NCI-H2029 treated with DMSO at 0.1 percent for 48 hours (cell line): ENCODE results near the gene CMC2.
A peak's percentile ranks its signal among the peaks of the same experiment; 100 is the strongest.

Experiments
- DNase-seq: peaks from one replicate; lab custom pipeline; 2025; lab: John Stamatoyannopoulos, UW

CMC2 gene

DNA sequence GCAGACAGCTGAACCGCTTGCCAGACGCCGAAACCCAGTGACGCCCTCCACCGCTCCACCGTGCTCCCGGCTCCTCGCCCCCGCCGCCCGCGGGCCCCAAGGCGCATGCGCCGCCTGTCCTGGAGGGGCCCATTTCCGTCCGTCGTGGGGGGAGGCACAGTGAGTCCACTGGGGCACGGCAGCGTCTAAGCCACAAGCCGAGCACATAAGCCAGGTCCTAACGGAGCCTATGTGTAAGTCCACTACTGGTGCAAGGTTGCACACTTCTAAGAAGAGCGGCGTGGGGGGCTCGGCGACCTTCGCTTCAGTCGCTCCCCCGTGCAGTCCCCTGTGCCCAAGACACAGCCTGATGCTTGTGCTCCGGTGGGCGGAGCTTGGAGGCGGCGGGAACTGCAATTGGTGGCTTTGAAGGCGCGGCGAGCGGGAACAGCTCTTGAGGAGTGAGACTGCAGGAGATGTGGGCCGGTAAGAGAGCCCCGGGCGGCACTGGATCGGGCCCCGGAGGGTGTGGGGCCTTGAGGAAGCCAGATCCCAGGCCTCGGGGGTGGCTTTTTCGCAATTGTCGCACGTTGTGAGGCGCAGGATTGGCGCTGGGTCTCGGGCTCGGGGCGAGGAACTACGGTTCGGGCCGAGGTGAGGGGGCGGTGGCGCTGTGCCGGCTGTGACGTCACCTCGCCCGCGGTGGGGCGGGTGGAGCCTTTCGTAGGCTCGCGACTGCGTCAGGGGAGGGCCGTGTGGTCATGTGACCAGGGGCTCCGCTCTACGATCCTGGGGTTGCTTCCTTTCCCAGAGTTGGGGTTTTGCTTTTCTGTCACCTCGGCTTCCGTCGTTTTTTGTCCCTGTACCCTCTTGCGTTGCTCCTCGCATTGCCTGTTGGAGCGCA lies at the start of gene CMC2, which contains the start of gene CENPN:
Gene CMC2 (minus strand): TSS at position 73 of the 883 bp plus-strand sequence. CDS start 9,491 bp downstream, outside the sequence.
Gene CENPN (plus strand): TSS at position 402 of the 883 bp plus-strand sequence. CDS start 4,726 bp downstream, outside the sequence.
- DNase-seq: peak; percentile 42

- DNase-seq: no peak
Measured at GRCh38 chr16:81053761-81054160, 47.1 kb upstream of the CMC2 start.

DNA sequence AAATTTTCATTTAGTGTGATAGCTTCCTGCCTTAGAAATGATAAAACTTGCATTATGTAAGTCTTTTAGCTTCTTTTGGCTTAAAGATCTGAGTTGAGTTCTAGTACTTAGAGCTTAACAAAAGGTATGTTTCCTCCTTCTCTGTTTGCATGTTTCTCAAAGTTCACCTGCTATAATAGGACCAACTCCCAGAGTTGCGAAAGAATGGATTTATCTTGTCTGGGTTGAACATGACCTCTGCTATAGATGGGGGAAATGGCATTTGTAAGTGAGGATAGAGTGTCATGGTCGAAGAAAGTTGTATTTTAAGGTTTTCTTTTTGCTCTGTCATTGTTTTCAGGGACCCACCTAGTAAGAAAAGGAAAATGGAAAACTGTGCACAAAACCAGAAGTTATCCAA lies 36.1 kb upstream of the CMC2 start:
- DNase-seq: no peak

GRCh38 chr16:81041696-81042095 lies 35.0 kb upstream of the CMC2 start:
- no peak for DNase-seq

DNA sequence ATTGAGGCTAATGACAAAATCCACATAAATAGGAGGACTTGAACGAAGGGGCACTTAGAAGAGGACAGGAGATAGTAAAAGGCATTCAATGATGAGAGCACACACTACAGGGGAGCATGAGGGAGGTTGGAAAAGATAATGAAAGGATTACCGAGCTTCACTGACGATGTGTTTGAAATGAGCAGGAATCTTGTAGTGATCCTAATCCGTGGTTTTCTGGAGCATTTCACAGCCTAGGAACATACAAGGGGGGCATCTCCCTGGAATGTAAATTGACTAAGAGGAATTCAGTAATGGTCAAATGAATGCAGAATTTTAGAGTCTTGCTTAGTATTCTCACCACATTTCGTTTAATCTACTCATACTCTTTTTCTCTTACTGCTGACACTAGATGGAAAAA lies 34.2 kb upstream of the CMC2 start:
- DNase-seq: no peak

DNA sequence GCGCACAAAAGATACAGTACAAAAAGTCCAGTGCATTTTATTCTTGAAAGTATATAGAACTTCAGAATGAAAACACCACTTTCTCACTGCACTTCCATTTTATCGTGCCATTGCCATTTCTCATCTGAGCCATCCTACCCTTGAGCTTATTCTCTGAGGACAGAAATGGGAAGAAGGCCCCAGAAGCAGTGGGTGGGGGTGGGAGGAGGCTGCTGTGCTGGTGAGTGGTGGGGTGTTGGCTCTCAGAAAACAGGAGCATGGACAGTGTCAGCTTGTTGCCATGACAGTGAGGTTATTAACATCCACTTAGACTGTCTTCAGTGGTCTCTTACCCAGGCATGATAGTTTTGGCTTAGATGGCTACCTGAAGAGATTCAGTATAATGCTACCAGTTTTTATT lies 33.4 kb upstream of the CMC2 start:
- DNase-seq: no peak

- DNase-seq: no peak
Measured at GRCh38 chr16:81036751-81037350, 30.2 kb upstream of the CMC2 start.

DNA sequence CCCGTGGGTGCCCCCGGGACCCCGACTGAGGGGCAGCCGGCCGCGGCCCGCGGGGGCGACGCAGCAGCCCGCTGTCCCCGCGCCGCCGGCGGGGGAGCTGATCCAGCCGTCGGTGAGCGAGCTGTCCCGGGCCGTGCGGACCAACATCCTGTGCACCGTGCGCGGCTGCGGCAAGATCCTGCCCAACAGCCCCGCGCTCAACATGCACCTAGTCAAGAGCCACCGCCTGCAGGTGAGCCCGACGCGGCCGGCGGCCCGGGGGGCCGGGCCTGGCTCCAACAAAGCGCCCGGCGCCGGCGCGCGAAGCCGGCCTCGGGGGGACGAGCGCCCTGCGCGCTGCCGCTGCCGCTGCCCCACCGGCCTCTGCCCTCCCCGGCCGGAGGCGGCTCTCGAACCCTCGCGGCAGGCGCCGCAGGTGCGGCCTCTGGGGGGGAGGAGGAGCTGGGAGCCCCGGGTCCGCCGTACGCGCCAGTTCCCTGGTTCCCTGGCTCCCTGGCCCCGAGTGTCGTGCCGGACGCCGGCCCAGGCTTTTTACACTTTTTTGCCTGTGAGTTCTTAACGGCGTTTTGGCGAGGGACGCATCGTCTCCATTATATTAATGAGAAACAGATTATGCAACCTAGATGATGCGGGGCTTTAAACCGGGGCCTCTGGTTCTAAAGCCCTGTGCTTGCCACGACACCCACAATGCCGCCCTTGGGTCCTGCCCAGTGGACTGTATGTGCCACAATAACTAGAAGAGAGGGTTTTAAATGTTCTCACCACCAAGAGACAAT lies 29.5 kb upstream of the CMC2 start:
- DNase-seq: no peak

- peak; percentile 22 for DNase-seq
Measured at GRCh38 chr16:81035398-81035974, 28.8 kb upstream of the CMC2 start, which contains the start of gene ATMIN. Gene ATMIN, plus strand, starts transcription at chr16:81035842. Its CDS starts 29 bp downstream, at chr16:81035871.

GRCh38 chr16:81029930-81030604 lies 23.4 kb upstream of the CMC2 start:
- DNase-seq: no peak

DNA sequence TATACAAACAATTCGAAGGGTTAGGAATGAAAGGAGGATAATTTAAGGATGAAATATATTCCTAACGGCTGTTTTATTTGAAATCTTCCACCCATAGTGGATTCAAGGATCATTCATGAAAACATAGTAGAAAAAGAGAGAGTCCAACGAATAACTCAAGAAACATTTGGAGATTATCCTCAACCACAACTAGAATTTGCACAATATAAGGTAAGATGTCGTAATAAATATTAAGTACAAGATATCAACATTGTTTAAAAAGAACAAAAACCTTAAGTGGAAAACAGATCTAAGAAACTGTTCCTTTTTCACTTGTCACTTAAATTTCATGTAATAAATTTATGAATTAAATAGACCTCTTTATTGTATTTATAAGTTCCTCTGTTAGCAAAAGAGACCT lies 19.7 kb upstream of the CMC2 start:
- no peak for DNase-seq

DNA sequence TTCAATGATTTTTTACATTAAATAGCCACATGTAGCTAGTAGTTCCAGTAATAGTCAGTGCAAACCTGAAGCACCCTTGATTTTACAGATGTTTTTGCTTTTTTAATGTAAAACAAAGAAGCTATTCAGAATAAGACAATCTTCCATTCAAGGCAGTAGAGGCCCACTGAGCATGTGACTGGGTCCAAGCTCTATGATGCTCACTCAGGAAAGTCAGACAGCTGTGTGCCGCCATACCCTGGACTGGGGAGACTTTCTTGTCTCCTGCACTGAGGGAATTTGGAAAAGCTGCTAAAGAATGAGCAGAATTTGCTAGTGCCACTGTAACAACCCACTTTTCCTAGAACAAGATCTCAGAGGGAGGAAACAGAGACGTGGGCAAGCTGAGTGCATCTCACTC lies 11.8 kb upstream of the CMC2 start:
- DNase-seq: no peak

DNA sequence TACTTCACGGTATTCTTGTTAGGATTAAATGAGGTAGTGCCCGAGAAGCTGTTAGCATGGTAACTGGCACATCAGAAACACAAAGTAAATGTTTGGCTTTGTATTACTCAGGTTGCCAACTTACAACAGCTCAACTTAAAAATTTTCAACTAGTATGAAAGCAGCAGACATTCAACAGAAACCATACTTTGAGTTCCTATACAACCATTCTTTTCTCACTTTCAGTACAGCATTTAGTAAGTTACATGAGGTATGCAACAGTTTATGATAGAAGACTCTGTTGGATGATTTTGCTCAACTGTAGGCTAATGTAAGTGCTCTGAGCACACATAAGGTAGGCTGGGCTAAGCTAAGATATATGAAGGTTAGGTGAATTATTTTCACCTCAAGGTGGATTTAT lies 8.0 kb upstream of the CMC2 start:
- DNase-seq: no peak

- no peak for DNase-seq
Measured at GRCh38 chr16:81012974-81013373, 6.3 kb upstream of the CMC2 start.

GRCh38 chr16:81008505-81008789 lies 1.8 kb upstream of the CMC2 start:
- no peak for DNase-seq

DNA sequence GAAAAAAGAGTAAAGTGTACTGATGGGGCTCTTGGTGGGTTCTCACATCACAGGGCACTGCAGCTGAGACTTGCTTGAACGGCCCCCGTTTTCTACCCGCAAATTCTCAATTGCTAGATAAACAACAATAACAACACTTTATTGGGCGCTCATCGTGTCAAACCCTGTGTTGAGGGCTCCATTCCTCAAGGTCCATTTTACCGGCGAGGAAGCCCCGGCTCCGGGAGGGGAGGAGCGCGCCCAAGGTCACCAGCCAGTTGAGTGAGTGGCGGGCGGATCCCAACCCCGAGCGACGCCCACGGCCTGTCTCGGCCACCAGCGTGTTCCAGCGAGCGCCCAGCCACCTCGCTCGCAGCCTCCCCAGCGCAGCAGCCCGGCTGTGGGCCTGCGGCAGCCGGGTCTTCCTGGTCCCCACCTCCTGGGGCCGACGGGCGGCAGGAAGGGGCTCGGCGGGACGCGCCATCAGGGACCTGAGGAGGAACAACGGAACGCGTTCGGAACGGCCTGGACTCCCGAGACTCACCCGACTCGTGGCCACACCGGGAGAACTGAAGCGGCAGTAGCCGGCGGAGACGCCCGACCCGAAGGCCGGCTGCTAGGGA lies 373 bp downstream of the CMC2 start:
- DNase-seq: no peak

DNA sequence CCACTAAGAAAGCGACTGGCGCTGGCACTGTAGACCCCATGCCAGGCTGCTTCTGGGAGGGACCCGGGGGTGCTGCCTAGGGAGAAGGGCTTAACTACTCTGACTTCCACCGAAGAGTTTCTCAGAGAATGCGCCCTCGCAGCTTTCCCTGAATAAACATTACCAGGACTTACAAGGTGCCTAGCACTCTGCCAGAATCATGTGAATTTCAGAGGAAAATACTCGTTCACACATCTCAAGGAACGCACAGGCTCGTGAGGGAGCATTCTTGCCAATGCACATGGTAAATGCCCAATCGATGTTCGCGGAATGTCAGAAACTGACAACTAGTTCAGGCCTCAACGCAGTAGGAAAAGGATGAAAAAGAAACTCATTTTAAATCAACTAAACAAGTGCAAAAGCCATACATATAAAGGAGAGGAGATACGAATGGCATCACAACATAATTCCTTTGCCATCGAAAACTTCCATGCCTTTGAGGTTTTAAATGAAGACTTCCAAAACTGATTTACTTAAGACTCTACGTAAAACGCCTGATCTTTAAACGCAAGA lies 999 bp downstream of the CMC2 start:
- no peak for DNase-seq

- DNase-seq: peak; percentile 15
Measured at GRCh38 chr16:81004646-81005353, 1.9 kb downstream of the CMC2 start.

- no peak for DNase-seq
Measured at GRCh38 chr16:81003610-81004460, 2.9 kb downstream of the CMC2 start.
